Smooth muscle cell (in vitro differentiated cells): ENCODE measurements around the gene FAM107B. TPM values are rescaled to one million over a fixed set of nuclear protein-coding genes. Genes with fewer than 3 reads are reported as not detected.

Experiments
- DNase-seq: peaks from one replicate; lab custom pipeline; 2025; ENCODE audit not compliant: unreplicated experiment; lab: John Stamatoyannopoulos, UW
- H2AFZ ChIP-seq: fragments of 200-600 bp; sonication (generic); 2 replicates; pipeline ENCODE4 v1.6.0; 2016; ENCODE audit warnings: antibody characterized with exemption, low read depth, mild to moderate bottlenecking
- H3F3A ChIP-seq: fragments of 200-600 bp; sonication (generic); 2 replicates; pipeline ENCODE4 v1.6.0; 2017; ENCODE audit warnings: antibody characterized with exemption, low read depth
- H3K27ac ChIP-seq: fragments of 200-600 bp; sonication (generic); 2 replicates; pipeline ENCODE4 v1.5.1; 2016; ENCODE audit warnings: low read depth, mild to moderate bottlenecking
- H3K27me3 ChIP-seq: fragments of 200-600 bp; sonication (generic); 2 replicates; pipeline ENCODE4 v1.6.1; 2016; ENCODE audit warnings: low read depth, mild to moderate bottlenecking
- H3K36me3 ChIP-seq: fragments of 200-600 bp; sonication (generic); 2 replicates; pipeline ENCODE4 v1.5.1; 2016; ENCODE audit warnings: low read depth
- H3K4me1 ChIP-seq: fragments of 200-600 bp; sonication (generic); 2 replicates; pipeline ENCODE4 v1.5.1; 2016; ENCODE audit warnings: low read depth
- H3K4me2 ChIP-seq: fragments of 200-600 bp; sonication (generic); 2 replicates; pipeline ENCODE4 v1.6.0; 2016; ENCODE audit warnings: mild to moderate bottlenecking
- H3K4me3 ChIP-seq: fragments of 200-600 bp; sonication (generic); 2 replicates; pipeline ENCODE4 v1.5.1; 2016; ENCODE audit warnings: mild to moderate bottlenecking
- H3K79me2 ChIP-seq: fragments of 200-600 bp; sonication (generic); 2 replicates; pipeline ENCODE4 v1.6.0; 2016; ENCODE audit warnings: low read depth, mild to moderate bottlenecking
- H3K9ac ChIP-seq: fragments of 200-600 bp; sonication (generic); 2 replicates; pipeline ENCODE4 v1.6.0; 2016; ENCODE audit warnings: low read depth
- H3K9me3 ChIP-seq: fragments of 200-600 bp; sonication (generic); replicated peaks from 2 replicates; pipeline ENCODE4 v1.5.1; 2016; ENCODE audit warnings: low read depth
- H4K20me1 ChIP-seq: fragments of 200-600 bp; sonication (generic); 2 replicates; pipeline ENCODE4 v1.6.0; 2016; ENCODE audit warnings: low read depth
- CTCF ChIP-seq: fragments of 200-600 bp; sonication (generic); IDR thresholded peaks from 2 replicates; pipeline ENCODE4 v1.5.1; 2017; ENCODE audit warnings: borderline replicate concordance, mild to moderate bottlenecking, antibody characterized with exemption; ENCODE audit not compliant: insufficient read depth, poor library complexity, severe bottlenecking
- WGBS: methylation state at CpG from one replicate; pipeline ENCODE4 v1.1.7; 2016; ENCODE audit warnings: low lambda C conversion rate; 5-methylcytosine and 5-hydroxymethylcytosine counted together
- polyA plus RNA-seq: library from polyadenylated mRNA; unstranded; fragments of >200 nt; fragmentation: Nextera tagmentation; extraction: Ambion mirVana; gene quantifications from 2 replicates; pipeline ENCODE4 v1.2.1, GENCODE V29; 2016
- total RNA-seq: library from RNA; depleted of rRNA; stranded (reverse); fragments of >200 nt; gene quantifications from 2 replicates; pipeline ENCODE4 v1.2.3, GENCODE V29; 2014

Gene FAM107B
- total and polyA plus RNA-seq, 2 experiments from 2014 or later: 8.7 to 9.0 TPM

- no peaks in the 10 kb centered on the region for H3K4me1 ChIP-seq
- no peaks in the 10 kb centered on the region for H4K20me1 ChIP-seq
- H3K9me3 ChIP-seq: no peaks in the 10 kb centered on the region
- peaks cover 6% of the 10 kb centered on the region for H3K27me3 ChIP-seq
- H3K4me2 ChIP-seq: no peak overlapping the region
- no peaks in the 10 kb centered on the region for H3K79me2 ChIP-seq
- H2AFZ ChIP-seq: no peak overlapping the region
- no peaks in the 10 kb centered on the region for H3K36me3 ChIP-seq
- no peak overlapping the region for H3K9ac ChIP-seq
- TF ChIP-seq CTCF: no peak
- H3K27ac ChIP-seq: no peak overlapping the region
- 54% methylated on average over 4 of the region's 4 CpGs for WGBS
- DNase-seq: no peak
- no peaks in the 10 kb centered on the region for H3F3A ChIP-seq
- H3K4me3 ChIP-seq: no peak overlapping the region
Measured at GRCh38 chr10:14707481-14707880, 67.2 kb downstream of the FAM107B start.

- Histone ChIP-seq H3K4me1 (no peaks in the 10 kb centered on the region), H4K20me1 (no peaks in the 10 kb centered on the region), H3K27me3 (peaks cover 8% of the 10 kb centered on the region), H3K4me2 (no peak overlapping the region), H3K4me3 (no peak overlapping the region), H2AFZ (no peak overlapping the region), H3K9me3 (no peaks in the 10 kb centered on the region), H3K36me3 (no peaks in the 10 kb centered on the region), H3F3A (no peaks in the 10 kb centered on the region), H3K27ac (no peak overlapping the region), H3K9ac (no peak overlapping the region), H3K79me2 (no peaks in the 10 kb centered on the region)
- TF ChIP-seq CTCF: no peak
- 28% methylated on average over 5 of the region's 5 CpGs for WGBS
- no peak for DNase-seq
Measured at GRCh38 chr10:14705548-14706230, 69.0 kb downstream of the FAM107B start.

GRCh38 chr10:14703631-14704001, 71.1 kb downstream of the FAM107B start:
- no peaks in the 10 kb centered on the region for H4K20me1 ChIP-seq
- H2AFZ ChIP-seq: no peak overlapping the region
- H3F3A ChIP-seq: no peaks in the 10 kb centered on the region
- no peaks in the 10 kb centered on the region for H3K79me2 ChIP-seq
- H3K36me3 ChIP-seq: no peaks in the 10 kb centered on the region
- no peak for TF ChIP-seq CTCF
- H3K4me1 ChIP-seq: no peaks in the 10 kb centered on the region
- H3K9ac ChIP-seq: no peak overlapping the region
- H3K27ac ChIP-seq: no peak overlapping the region
- no peak for DNase-seq
- peaks cover 8% of the 10 kb centered on the region for H3K27me3 ChIP-seq
- H3K4me2 ChIP-seq: no peak overlapping the region
- no peaks in the 10 kb centered on the region for H3K9me3 ChIP-seq
- WGBS: 87% methylated on average over 3 of the region's 3 CpGs
- no peak overlapping the region for H3K4me3 ChIP-seq

GRCh38 chr10:14701466-14701865, 73.2 kb downstream of the FAM107B start:
- no peak for TF ChIP-seq CTCF
- Histone ChIP-seq H3F3A (no peaks in the 10 kb centered on the region), H2AFZ (no peak overlapping the region), H3K4me1 (no peaks in the 10 kb centered on the region), H3K36me3 (no peaks in the 10 kb centered on the region), H3K27ac (no peak overlapping the region), H3K9ac (no peak overlapping the region), H3K4me3 (no peak overlapping the region), H3K9me3 (no peaks in the 10 kb centered on the region), H3K79me2 (no peaks in the 10 kb centered on the region), H4K20me1 (no peaks in the 10 kb centered on the region), H3K27me3 (peaks cover 8% of the 10 kb centered on the region), H3K4me2 (no peak overlapping the region)
- DNase-seq: no peak
- 93% methylated on average over 7 of the region's 7 CpGs for WGBS
